Measurements from ENCODE around the gene GKN1.

Gene GKN1

DNA sequence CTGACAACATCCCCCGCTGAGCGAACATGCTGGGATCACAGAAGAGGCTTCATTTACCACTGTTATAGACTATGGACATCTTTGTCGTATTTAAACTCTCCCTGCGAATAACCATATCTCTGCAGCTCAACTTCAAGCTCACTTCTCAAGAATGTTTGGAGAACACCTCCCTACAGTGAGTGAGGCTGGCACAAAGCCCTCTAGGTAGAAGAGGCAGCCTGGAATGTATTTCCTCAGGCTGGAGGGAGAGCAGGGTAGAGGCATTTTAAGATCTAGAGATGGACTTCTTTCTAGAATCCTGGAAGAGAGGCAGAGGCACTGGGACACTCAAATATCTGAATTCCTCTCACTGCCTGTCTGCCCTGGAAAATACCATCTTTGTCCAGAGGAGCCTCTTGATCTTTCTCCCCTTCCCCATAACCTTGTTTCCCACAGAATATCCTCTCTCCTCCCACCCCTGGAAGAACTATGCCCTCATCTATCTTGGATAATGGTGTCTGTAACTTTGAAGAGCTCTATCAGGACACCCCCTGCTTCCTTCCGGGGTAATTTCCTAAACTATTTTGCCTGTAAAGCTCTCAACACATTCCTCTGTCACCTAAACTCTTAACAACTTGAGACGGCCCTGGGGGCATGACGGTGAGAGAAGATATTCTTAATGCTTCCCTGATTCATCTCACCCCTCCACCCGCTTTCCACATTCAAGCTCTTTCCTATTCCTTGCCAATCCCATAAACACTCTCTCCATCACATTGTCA, 36.2 kb downstream of the GKN1 start:
- no peak for DNase-seq (ENCODE audit: low read depth in 2 of 2)

DNA sequence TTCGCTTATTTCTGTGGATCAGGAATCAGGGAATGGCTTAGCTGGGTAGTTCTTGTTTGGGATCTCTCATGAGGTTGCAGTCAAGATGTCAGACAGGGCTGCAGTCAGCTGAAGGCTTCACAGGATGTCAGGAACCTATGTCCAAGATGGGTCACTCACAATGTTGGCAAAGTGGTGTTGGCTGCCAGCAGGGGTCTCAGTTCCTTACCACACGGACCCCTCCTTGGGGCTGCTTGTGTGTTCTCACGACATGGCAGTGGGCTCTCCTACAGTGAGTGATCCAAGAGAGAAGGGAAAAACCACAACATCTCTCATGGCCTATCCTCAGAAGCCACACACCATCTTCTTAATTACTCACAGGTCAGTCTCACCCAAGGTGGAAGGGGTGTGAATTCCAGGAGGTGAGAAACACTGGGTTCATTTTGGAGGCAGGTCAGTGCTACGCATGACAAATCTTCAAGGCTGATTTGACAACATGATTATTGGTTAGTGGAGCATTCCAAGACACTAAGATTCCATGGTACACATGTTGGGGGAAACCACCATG, 37.2 kb downstream of the GKN1 start:
- DNase-seq (ENCODE audit: low read depth in 2 of 2) = no peak

DNA sequence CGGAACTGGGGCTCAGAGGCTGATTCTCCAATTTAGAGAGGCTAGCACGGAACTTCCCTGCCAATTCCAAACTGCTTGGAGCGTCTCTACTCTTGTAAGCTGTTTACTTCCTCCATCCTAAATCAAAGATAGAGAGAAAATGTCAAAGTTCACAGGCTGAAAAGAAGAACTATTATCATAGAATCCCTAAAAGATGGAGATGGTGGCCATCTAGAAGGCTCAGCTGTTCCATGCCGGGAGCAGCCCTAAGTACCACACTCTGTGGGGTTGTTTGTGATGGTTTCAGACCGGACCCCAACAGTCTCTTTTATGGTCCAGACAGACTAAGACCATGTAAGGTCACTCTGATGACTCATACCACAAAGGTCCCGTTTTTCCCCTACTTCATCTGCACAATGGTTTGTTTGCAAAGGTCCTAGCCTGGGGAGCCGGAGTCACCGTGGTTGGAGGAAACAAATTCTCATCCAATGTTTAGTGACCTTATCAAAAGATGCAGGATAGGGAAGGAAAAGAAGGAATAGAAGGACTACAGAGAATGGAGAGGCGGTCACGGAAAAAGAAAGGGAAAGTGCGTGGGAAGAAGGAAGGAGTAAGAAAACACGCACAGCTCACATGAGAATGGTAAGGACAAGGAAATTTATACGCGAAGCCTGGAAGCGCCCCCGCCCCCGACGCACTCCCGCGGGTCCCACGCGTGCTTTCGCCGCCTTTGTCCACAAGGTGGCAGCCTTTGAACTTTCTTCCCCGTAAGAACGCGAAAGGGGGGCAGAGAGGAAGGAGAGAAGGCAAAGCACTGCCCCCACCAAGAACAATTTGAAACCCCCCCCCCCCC, 38.1 kb downstream of the GKN1 start:
- peak in 1 of 2 donors; percentile 10 for DNase-seq (ENCODE audit: low read depth in 2 of 2)

DNA sequence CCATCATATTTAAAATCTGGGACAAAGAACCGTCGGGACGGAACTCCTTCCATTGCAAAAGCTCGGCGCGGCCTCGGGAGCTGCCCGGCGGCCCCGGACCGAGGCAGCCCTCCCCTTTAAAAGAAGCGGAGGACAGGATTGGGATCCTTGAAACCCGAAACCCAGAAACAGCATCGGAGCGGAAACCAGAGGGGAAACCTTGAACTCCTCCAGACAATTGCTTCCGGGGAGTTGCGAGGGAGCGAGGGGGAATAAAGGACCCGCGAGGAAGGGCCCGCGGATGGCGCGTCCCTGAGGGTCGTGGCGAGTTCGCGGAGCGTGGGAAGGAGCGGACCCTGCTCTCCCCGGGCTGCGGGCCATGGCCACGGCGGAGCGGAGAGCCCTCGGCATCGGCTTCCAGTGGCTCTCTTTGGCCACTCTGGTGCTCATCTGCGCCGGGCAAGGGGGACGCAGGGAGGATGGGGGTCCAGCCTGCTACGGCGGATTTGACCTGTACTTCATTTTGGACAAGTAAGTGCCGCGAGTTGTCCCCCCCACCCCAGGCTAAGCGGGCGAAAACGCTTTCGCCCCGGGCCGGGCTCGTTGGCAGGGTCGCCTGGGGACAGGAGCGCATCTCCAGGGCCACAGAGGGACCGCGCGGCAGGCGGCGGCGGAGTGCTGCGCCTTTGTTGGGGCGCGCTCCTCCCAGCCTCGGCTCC, 38.9 kb downstream of the GKN1 start, which contains the start of gene ANTXR1:
Gene ANTXR1, plus strand, starts transcription at position 38 of the 698 bp plus-strand sequence. Its CDS starts 321 bp downstream, at position 359.
- DNase-seq (ENCODE audit: low read depth in 2 of 2) = no peak

DNA sequence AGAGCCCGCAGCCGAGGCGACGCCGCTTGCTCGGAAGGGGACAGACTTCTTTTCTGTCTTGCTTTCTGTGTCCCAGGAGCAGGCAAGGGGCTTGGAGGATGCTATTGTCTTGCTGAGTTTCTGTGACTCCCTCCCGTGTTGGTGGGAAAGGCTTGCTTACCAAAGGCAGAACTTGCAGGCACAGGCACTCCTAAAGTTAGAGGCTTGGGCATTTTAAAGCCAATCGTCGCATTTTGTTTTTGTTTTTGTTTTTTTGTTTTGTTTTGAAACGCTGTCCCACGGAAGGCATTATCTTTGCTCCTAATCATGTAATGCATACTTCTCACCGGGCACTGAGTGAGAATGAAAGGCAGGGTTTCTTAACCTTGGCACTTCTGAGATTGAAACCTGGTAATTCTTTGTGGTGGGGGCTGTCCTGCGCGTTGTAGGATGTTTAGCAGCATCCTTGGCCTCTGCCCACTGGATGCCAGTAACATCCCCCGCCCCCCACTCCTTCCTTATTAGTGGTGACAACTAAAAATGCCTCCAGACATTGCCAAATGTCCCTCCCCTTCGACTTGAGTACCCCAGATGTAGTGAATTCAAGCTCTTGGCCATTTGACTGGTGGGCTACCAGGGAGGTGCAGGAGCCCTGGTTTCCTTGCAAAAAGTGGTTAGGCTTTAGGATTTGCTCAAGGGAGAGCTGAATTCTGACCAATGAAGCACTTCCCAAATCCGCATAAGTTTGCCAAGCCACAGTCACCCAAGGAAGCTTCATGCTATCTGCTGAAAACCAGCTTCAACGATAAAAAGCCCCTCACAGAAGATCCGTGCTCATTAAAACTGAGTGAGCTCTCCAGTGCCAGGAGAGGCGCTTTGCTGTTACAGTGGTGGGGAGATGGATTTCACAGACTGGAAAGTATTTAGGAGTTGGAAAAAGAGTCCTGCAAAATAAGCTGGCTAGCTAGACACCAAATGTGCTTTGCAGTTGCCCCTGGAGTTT, 39.7 kb downstream of the GKN1 start:
- DNase-seq (ENCODE audit: low read depth in 2 of 2) = no peak

DNA sequence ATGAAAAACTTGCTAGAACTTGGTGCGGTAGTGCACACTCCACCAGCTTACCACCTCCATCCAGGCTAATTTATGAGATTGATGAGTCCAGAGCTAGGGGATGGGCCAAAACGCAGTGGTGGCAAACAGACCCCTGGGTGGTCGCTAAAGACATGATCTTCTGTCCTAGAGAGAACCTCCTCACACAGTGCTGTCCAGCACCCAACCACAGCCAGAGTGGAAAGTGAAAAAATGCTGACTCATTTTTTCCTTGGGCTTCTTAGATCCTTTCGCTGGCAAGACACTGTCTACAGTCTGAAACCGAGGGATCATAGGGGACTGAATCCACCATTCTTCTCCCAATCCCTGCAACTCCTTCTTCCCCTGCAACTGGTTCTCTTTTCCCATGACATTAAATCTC, 42.6 kb downstream of the GKN1 start:
- DNase-seq (ENCODE audit: low read depth in 2 of 2) = no peak

DNA sequence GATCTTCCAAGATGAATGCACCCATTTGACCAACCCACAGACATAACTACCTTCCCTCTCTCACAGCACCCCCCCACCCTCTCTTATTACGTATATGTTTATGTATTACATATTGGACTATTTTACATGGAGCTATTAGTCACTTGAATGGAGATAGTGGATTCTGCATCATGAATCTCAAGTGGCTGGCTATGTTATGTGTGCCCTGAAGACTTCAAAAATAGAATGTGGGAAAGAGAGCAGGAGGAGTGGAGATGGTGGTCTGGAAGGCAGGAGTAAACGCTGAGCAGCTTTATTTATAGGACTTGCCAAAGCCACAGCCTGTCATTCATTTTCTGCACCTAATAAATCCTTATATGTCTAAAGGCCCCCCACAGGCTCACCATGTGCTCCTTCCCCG, 43.4 kb downstream of the GKN1 start:
- DNase-seq (ENCODE audit: low read depth in 2 of 2) = no peak

DNA sequence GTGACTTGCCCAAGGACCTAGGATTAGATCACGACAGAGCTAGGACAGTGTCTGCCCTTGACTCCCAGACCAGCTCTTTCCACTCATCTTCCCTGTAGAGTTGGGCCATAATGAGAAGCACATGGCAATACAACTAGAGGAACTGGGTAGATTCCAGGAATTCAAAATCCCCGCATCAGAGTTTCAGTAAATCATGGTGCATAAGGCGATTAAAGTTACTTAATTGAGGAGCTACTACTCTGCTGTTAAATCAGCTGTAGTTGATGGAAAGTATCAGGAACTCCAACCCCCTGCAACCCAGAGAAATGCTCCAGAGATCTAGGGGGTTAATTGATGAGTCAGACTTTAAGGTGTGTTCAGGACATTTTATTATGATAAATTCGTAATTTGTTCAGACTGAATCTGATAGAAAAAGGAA, 44.3 kb downstream of the GKN1 start:
- no peak for DNase-seq (ENCODE audit: low read depth in 2 of 2)

DNA sequence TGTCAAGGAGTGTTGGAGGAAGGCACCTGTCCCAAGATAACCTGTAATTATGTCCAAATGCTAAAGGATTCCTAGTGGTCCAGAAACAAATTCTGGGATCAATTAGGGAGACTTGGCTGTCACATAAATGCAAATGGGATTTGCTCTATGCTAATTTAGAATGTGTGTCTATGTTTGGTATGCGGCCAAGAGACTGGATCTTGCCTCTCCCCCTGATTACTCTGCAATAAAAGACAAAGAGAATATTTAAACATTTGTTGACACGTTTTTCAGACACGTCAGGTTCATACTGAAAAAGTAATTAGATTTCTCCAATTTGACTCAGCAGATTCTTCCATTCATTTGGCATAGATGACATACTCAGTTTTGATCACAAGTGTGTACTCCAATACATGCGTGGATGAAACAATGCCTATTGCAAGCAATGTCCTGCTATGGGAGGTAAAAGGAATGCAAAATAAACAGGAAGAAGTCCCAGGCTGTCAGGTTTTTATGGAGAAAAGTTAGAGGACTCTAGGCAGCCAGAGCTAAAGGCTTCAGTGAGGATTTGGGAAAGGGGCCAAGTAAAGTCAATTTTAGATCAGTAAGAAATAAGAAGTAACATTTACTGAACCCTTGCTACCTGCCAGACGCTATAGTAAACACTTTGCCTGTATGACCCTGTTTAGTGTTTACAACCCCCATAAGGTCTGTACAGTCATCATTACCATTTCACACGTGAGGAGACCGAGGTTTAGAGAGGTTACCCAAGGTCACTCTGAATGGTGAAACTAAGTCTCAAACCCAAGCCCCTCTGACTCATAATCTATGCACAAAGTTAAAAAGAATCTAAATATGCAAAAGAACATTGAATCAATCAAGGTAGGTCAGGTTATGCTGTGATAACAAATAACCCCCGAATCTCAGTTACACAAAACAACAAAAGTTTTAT, 46.3 kb downstream of the GKN1 start:
- no peak for DNase-seq (ENCODE audit: low read depth in 2 of 2)

DNA sequence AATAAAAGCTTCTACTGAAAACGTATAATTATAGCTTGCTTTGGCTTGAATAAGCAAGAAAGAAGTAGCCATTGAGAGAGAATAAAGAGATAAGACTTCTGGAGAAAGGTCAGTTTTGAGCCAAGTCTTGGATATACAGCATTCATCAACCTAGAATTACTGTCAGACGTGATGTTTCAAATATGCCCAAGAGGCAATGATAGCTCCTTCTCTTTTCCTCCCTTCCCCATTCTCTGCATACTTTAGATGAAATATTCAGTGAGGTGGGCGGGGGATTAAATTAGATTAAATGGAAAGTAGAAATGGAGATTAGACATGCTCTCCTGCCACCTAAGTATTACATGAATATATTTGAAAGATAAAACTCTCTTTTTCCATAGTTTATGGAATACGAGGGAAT, 47.3 kb downstream of the GKN1 start:
- DNase-seq (ENCODE audit: low read depth in 2 of 2) = no peak

DNA sequence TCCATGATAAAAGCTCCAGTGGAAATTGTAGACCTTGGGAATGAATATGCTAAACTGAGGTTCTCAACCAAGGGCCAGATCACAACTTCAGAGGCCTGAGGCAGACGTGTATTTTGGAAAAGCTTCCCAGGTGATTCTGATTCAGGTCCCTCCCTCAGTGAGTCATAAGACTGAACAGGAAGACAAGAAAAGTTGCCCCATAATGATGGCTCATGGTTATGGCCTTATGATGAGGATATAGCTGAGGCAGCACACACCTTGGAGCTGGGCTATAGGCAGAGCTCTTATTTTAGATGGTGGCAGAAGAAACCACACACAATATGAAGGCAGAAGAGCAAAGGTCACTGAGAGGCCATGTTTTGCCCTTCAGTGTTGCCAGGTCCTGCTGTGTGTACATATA, 48.1 kb downstream of the GKN1 start:
- DNase-seq (ENCODE audit: low read depth in 2 of 2) = no peak

DNA sequence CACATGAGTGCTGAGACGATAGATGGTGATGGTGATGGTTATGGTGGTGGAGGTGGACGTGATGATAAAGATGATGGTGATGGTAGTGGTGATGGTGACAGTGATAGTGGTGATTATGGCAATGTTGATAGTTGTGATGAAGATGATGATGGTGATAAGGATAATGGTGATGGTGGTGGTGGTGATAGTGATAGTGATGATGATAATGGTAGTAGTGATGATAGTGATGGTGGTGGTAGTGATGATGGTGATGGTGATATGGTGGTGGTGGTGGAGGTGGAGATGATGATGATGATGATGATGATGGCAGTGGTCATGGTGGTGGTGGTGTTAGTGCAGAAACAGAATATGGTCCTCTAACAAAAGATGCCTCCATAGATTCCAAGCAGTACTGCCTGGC, 48.8 kb downstream of the GKN1 start:
- DNase-seq (ENCODE audit: low read depth in 2 of 2) = no peak

DNA sequence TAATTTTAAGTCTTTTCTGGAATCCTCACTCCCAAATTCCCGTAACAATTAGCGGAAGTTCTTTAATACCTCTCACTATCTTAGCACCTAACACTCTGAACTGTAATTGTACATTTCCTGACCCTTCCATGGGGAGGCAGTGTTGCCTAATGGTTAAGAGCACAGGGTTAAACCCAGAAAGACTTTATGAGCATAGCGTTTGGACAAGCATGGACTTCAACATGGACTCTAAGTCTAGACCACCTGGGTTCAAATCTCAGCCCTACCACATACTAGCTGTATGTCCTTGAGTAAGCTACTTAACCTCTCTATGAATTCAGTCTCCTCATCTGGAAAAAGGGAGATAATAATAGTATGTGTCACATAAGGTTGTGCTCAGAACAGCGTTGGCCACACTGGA, 51.6 kb downstream of the GKN1 start:
- no peak for DNase-seq (ENCODE audit: low read depth in 2 of 2)

DNA sequence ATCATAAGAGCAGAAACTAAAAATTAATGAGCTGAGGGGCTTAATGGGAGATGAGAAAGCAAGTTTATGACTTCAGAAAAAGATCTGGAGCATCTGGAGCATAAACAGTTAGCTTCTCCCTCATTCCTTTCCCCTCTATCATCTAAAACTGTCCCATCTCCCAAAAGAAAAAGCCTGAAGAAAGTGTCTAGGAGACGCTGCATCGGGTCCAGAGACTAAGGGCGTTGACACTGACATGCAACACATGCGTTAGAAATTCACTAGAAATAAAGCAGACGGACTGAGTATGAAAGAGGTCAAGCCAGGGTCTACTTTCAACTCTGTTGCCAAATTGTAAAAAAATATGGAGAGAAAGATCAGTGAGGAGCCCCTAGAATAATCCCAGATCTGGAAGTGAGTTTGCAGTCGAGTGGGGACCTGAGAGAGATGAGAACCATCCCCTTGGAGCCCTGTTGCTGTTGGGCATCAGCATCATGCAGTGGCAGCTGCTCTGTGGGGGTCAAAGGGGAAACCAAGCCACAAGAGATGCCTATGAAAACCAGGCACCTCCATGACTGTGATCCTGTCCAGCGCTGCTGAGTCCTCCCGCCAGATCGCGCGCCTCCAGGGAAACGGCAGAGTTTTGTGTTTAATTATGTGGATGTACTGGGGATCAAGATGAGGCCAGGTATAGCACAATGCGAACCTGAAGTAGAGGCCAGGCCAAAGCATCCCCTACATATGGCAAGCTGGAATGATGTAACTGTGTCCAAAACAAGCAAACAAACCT, 52.4 kb downstream of the GKN1 start:
- no peak for DNase-seq (ENCODE audit: low read depth in 2 of 2)
